ENCODE results near the gene TMC6.

GRCh38 chr17:78126895-78127238 lies 1.7 kb downstream of the TMC6 start:
- no peak for TF ChIP-seq CTCF (IDR thresholded peaks at IDR 0.05)
- TF ChIP-seq POLR2A (IDR thresholded peaks at IDR 0.05): no peak
